HCT116 (cell line): Measurements from ENCODE around the gene ACTBL2. TPM values are rescaled to one million over a fixed set of nuclear protein-coding genes. Genes with fewer than 3 reads are reported as not detected.

Source experiments
- ATAC-seq: fragments of 200-7000 bp; cut with Tn5 transposase; 2 replicates; pipeline ENCODE4 v1.9.1; 2020; ENCODE audit warnings: mild to moderate bottlenecking, moderate library complexity
- BruUV-seq: library from RNA; stranded (reverse); fragments of 400-500 nt; replicated peaks from 2 replicates; lab custom pipeline; 2021; lab: Mats Ljungman, UMichigan
- CTCF ChIA-PET: fragments of 300-600 bp; sonication (Branson Sonifier 250); formaldehyde crosslinking; loops from one replicate; lab custom pipeline; 2021; ENCODE audit warnings: antibody characterized with exemption; lab: Charles Lee
- POLR2A ChIA-PET: fragments of 300-600, 350-600 bp; sonication (Branson Sonifier 250); formaldehyde crosslinking; loops from one replicate; lab custom pipeline; 2021; ENCODE audit warnings: antibody characterized with exemption; lab: Charles Lee
- RAD21 ChIA-PET, 2 experiments: fragments of 300-600 bp; sonication (Branson Sonifier 250); formaldehyde crosslinking; loops; one replicate each; lab custom pipeline; 2023; ENCODE audit warnings: low total read pairs in 2 of 2; ENCODE audit not compliant: uncharacterized antibody in 2 of 2, unreplicated experiment in 2 of 2, low non-redundant PET in 1 of 2; lab: Charles Lee
- DNase-seq: peaks from one replicate; pipeline ENCODE4 v3.0.0-alpha.2; 2010; ENCODE audit warnings: low read depth, low spot score
- H2AFZ ChIP-seq: fragments of 200-600 bp; shearing (Covaris generic), sonication (generic); 2 replicates; pipeline ENCODE4 v1.6.1; 2017; ENCODE audit warnings: low read depth, mixed run types, mixed read lengths, antibody characterized with exemption, low read length; ENCODE audit not compliant: poor library complexity, severe bottlenecking
- H3K27ac ChIP-seq: 2 replicates; pipeline ENCODE4 v1.5.1; 2012; ENCODE audit warnings: low read depth, low read length
- H3K27me3 ChIP-seq: fragments of 200-600 bp; sonication (generic); 2 replicates; pipeline ENCODE4 v1.6.1; 2016; ENCODE audit warnings: mixed run types, low read length, mixed read lengths; ENCODE audit not compliant: insufficient read depth
- H3K36me3 ChIP-seq, 2 experiments: fragments of 200-500 bp in 1 of 2; fragments of 200-600 bp in 1 of 2; sonication (Bioruptor generic) in 1 of 2; sonication (generic) in 1 of 2; 2 replicates each; pipeline versions ENCODE4 v1.5.1 to v1.6.1; 2014 to 2016; ENCODE audit warnings: low read length in 2 of 2, inconsistent platforms in 1 of 2, mixed read lengths in 1 of 2, mixed run types in 1 of 2; ENCODE audit not compliant: insufficient read depth in 2 of 2, control insufficient read depth in 1 of 2
- H3K4me1 ChIP-seq, 2 experiments: fragments of 200-600 bp in 1 of 2; sonication (generic) in 1 of 2; 2 replicates each; pipeline versions ENCODE4 v1.5.1 to v1.6.1; 2012 to 2017; ENCODE audit warnings: low read length in 2 of 2, inconsistent platforms in 1 of 2, mild to moderate bottlenecking in 1 of 2, mixed read lengths in 1 of 2, mixed run types in 1 of 2, moderate library complexity in 1 of 2; ENCODE audit not compliant: insufficient read depth in 2 of 2, control insufficient read depth in 1 of 2
- H3K4me2 ChIP-seq: fragments of 200-600 bp; sonication (generic); 2 replicates; pipeline ENCODE4 v1.6.1; 2017; ENCODE audit warnings: mixed run types, low read length, mixed read lengths
- H3K4me3 ChIP-seq, 2 experiments: fragments of 200-600 bp in 1 of 2; sonication (generic) in 1 of 2; replicated peaks in 1 of 2; 2 replicates each; pipeline ENCODE4 v1.5.1; 2011 to 2016; ENCODE audit warnings: low read length in 2 of 2, control low read depth in 1 of 2, low read depth in 1 of 2, mild to moderate bottlenecking in 1 of 2, mixed read lengths in 1 of 2, mixed run types in 1 of 2
- H3K79me2 ChIP-seq: fragments of 200-600 bp; sonication (generic); 2 replicates; pipeline ENCODE4 v1.6.1; 2017; ENCODE audit warnings: mild to moderate bottlenecking, mixed run types, low read length, moderate library complexity, mixed read lengths; ENCODE audit not compliant: insufficient read depth
- H3K9ac ChIP-seq: fragments of 200-600 bp; sonication (generic); 2 replicates; pipeline ENCODE4 v1.6.1; 2016; ENCODE audit warnings: low read length, mixed read lengths
- H3K9me2 ChIP-seq: fragments of 200-600 bp; sonication (generic), shearing (Covaris generic); 2 replicates; pipeline ENCODE4 v1.6.1; 2017; ENCODE audit warnings: mixed run types, mild to moderate bottlenecking, moderate library complexity; ENCODE audit not compliant: insufficient read depth
- H3K9me3 ChIP-seq, 2 experiments: fragments of 200-500 bp in 1 of 2; fragments of 200-600 bp in 1 of 2; sonication (Bioruptor generic) in 1 of 2; sonication (generic) in 1 of 2; 2 replicates each; pipeline ENCODE4 v1.6.1; 2014 to 2017; ENCODE audit warnings: low read length in 2 of 2, mixed read lengths in 2 of 2, inconsistent platforms in 1 of 2, low read depth in 1 of 2, mild to moderate bottlenecking in 1 of 2, mixed run types in 1 of 2, moderate library complexity in 1 of 2; ENCODE audit not compliant: control insufficient read depth in 1 of 2, insufficient read depth in 1 of 2
- H4K20me1 ChIP-seq: fragments of 200-600 bp; sonication (generic), shearing (Covaris generic); 2 replicates; pipeline ENCODE4 v1.6.1; 2017; ENCODE audit warnings: mixed run types, mild to moderate bottlenecking, moderate library complexity; ENCODE audit not compliant: insufficient read depth
- CBX3 ChIP-seq: IDR thresholded peaks from 2 replicates; pipeline ENCODE4 v1.6.1; 2012; ENCODE audit warnings: low read depth
- CEBPB ChIP-seq: IDR thresholded peaks from 2 replicates; pipeline ENCODE4 v1.6.1; 2012; ENCODE audit warnings: low read depth
- ELF1 ChIP-seq: IDR thresholded peaks from 2 replicates; pipeline ENCODE4 v1.6.1; 2012; ENCODE audit warnings: low read depth, borderline replicate concordance
- EZH2 ChIP-seq: fragments of 200-600 bp; sonication (generic); IDR thresholded peaks from 2 replicates; pipeline ENCODE4 v1.6.1; 2017; ENCODE audit warnings: antibody characterized with exemption, mixed run types
- EZH2phosphoT487 ChIP-seq: fragments of 200-600 bp; IDR thresholded peaks from 2 replicates; pipeline ENCODE4 v1.6.1; 2018; ENCODE audit warnings: antibody characterized with exemption, borderline replicate concordance
- FOSL1 ChIP-seq: IDR thresholded peaks from 2 replicates; pipeline ENCODE4 v1.6.1; 2012; ENCODE audit warnings: low read depth
- JUND ChIP-seq: IDR thresholded peaks from 2 replicates; pipeline ENCODE4 v1.6.1; 2012
- POLR2A ChIP-seq: IDR thresholded peaks from 2 replicates; pipeline ENCODE4 v1.7.0; 2011; ENCODE audit warnings: borderline replicate concordance; ENCODE audit not compliant: insufficient read depth, insufficient read length; ENCODE audit errors: extremely low read depth
- POLR2AphosphoS5 ChIP-seq: IDR thresholded peaks from 2 replicates; pipeline ENCODE4 v1.6.1; 2011; ENCODE audit warnings: mild to moderate bottlenecking, low read depth, low read length, moderate library complexity
- SIN3A ChIP-seq: IDR thresholded peaks from 2 replicates; pipeline ENCODE4 v1.6.1; 2012; ENCODE audit warnings: low read depth
- SP1 ChIP-seq: IDR thresholded peaks from 2 replicates; pipeline ENCODE4 v1.6.1; 2012; ENCODE audit warnings: low read depth
- TCF7L2 ChIP-seq: IDR thresholded peaks from 2 replicates; pipeline ENCODE4 v1.7.0; 2011; ENCODE audit warnings: borderline replicate concordance, inconsistent platforms; ENCODE audit not compliant: insufficient read depth, insufficient read length; ENCODE audit errors: extremely low read depth
- YY1 ChIP-seq: IDR thresholded peaks from 2 replicates; pipeline ENCODE4 v1.6.1; 2011; ENCODE audit warnings: low read length, low read depth, moderate library complexity, mild to moderate bottlenecking; ENCODE audit not compliant: insufficient replicate concordance; ENCODE audit errors: extremely low read depth
- ZFX ChIP-seq: fragments of 450-650 bp; IDR thresholded peaks from 2 replicates; pipeline ENCODE4 v1.6.1; 2017
- ZNF274 ChIP-seq: fragments of 200-500 bp; sonication (Bioruptor generic); IDR thresholded peaks from 2 replicates; pipeline ENCODE4 v1.6.1; 2014; ENCODE audit warnings: mild to moderate bottlenecking, low read depth, low read length, inconsistent platforms
- intact Hi-C: fragments of 100-400 bp; cut with micrococcal nuclease; formaldehyde crosslinking; loops from 2 replicates; pipeline ENCODE4 v1.10.0; 2022
- total RNA-seq: library from RNA; stranded (reverse); gene quantifications from one replicate; pipeline ENCODE4 v1.2.1, GENCODE V29; 2021; ENCODE audit not compliant: unreplicated experiment
- TF ChIP-seq, protein P1 (sequence below): IDR thresholded peaks from 2 replicates; pipeline ENCODE4 v1.6.1; 2011; ENCODE audit warnings: mild to moderate bottlenecking, low read length, moderate library complexity; ENCODE audit not compliant: insufficient replicate concordance; ENCODE audit errors: extremely low read depth
- TF ChIP-seq, protein P2 (sequence below): IDR thresholded peaks from 2 replicates; pipeline ENCODE4 v1.6.1; 2012; ENCODE audit warnings: low read depth
- TF ChIP-seq, protein P3 (sequence below), 3 experiments: fragments of 200-600 bp in 1 of 3; sonication (generic) in 1 of 3; IDR thresholded peaks in 2 of 3; conservative IDR thresholded peaks in 1 of 3; 2 replicates each; pipeline ENCODE4 v1.5.1; 2012 to 2017; ENCODE audit warnings: low read depth in 2 of 3, low read length in 2 of 3, antibody characterized with exemption in 1 of 3, borderline replicate concordance in 1 of 3, control low read depth in 1 of 3, mild to moderate bottlenecking in 1 of 3, mixed read lengths in 1 of 3, mixed run types in 1 of 3, moderate library complexity in 1 of 3; ENCODE audit not compliant: insufficient read depth in 1 of 3
- TF ChIP-seq, protein P4 (sequence below): IDR thresholded peaks from 2 replicates; pipeline ENCODE4 v1.6.1; 2012

Gene ACTBL2
- total RNA-seq, 1 experiment from 2014 or later = 0.07 TPM

DNA sequence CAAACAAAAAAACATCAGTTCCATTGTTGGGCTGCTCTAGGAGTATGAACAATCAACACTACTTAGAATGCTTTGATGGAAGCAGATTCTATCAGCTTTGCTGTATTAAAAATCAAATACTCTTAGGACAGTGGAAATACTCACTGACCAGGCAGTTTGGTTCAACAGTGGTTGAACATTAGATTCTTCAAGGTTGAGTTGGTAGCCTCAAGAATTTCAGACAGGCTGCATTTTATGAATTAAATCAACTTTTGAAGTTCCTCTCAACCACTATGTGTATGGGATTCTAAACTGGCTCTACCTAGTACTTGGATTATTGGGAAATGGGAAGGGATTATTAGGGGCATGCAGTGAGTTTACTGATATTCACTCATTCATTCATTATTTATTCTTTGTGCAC is 35.0 kb downstream of the ACTBL2 start:
- Histone ChIP-seq H3K4me3 (no peak overlapping the region), H3K79me2 (no peaks in the 10 kb centered on the region), H3K27ac (no peak overlapping the region), H3K9ac (no peak overlapping the region), H3K9me3 (no peaks in the 10 kb centered on the region), H3K9me2 (no peaks in the 10 kb centered on the region), H3K36me3 (no peaks in the 10 kb centered on the region), H3K4me1 (peaks cover under 1 to 2% of the 10 kb centered on the region in 2 experiments; a peak in 3 of 4 replicates), H3K4me2 (no peak overlapping the region), H3K27me3 (no peaks in the 10 kb centered on the region), H2AFZ (no peak overlapping the region), H4K20me1 (no peaks in the 10 kb centered on the region)
- DNase-seq = no peak
- TF ChIP-seq SIN3A (no peak), ZFX (no peak), JUND (no peak), YY1 (no peak), SP1 (no peak), POLR2A (no peak), CEBPB (no peak), FOSL1 (no peak), EZH2phosphoT487 (no peak), ZNF274 (no peak), ELF1 (no peak), TCF7L2 (no peak), CBX3 (no peak), EZH2 (no peak), POLR2AphosphoS5 (no peak)
- TF ChIP-seq, protein P1, sequence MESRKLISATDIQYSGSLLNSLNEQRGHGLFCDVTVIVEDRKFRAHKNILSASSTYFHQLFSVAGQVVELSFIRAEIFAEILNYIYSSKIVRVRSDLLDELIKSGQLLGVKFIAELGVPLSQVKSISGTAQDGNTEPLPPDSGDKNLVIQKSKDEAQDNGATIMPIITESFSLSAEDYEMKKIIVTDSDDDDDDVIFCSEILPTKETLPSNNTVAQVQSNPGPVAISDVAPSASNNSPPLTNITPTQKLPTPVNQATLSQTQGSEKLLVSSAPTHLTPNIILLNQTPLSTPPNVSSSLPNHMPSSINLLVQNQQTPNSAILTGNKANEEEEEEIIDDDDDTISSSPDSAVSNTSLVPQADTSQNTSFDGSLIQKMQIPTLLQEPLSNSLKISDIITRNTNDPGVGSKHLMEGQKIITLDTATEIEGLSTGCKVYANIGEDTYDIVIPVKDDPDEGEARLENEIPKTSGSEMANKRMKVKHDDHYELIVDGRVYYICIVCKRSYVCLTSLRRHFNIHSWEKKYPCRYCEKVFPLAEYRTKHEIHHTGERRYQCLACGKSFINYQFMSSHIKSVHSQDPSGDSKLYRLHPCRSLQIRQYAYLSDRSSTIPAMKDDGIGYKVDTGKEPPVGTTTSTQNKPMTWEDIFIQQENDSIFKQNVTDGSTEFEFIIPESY = no peak
- TF ChIP-seq, protein P2, sequence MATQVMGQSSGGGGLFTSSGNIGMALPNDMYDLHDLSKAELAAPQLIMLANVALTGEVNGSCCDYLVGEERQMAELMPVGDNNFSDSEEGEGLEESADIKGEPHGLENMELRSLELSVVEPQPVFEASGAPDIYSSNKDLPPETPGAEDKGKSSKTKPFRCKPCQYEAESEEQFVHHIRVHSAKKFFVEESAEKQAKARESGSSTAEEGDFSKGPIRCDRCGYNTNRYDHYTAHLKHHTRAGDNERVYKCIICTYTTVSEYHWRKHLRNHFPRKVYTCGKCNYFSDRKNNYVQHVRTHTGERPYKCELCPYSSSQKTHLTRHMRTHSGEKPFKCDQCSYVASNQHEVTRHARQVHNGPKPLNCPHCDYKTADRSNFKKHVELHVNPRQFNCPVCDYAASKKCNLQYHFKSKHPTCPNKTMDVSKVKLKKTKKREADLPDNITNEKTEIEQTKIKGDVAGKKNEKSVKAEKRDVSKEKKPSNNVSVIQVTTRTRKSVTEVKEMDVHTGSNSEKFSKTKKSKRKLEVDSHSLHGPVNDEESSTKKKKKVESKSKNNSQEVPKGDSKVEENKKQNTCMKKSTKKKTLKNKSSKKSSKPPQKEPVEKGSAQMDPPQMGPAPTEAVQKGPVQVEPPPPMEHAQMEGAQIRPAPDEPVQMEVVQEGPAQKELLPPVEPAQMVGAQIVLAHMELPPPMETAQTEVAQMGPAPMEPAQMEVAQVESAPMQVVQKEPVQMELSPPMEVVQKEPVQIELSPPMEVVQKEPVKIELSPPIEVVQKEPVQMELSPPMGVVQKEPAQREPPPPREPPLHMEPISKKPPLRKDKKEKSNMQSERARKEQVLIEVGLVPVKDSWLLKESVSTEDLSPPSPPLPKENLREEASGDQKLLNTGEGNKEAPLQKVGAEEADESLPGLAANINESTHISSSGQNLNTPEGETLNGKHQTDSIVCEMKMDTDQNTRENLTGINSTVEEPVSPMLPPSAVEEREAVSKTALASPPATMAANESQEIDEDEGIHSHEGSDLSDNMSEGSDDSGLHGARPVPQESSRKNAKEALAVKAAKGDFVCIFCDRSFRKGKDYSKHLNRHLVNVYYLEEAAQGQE = no peak
- TF ChIP-seq, protein P3, sequence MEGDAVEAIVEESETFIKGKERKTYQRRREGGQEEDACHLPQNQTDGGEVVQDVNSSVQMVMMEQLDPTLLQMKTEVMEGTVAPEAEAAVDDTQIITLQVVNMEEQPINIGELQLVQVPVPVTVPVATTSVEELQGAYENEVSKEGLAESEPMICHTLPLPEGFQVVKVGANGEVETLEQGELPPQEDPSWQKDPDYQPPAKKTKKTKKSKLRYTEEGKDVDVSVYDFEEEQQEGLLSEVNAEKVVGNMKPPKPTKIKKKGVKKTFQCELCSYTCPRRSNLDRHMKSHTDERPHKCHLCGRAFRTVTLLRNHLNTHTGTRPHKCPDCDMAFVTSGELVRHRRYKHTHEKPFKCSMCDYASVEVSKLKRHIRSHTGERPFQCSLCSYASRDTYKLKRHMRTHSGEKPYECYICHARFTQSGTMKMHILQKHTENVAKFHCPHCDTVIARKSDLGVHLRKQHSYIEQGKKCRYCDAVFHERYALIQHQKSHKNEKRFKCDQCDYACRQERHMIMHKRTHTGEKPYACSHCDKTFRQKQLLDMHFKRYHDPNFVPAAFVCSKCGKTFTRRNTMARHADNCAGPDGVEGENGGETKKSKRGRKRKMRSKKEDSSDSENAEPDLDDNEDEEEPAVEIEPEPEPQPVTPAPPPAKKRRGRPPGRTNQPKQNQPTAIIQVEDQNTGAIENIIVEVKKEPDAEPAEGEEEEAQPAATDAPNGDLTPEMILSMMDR (IDR thresholded peaks at IDR 0.05 in 2 of 3, conservative IDR thresholded peaks at IDR 0.05 in 1 of 3; ENCODE audit: borderline replicate concordance in 1 of 3, insufficient read depth in 1 of 3, low read depth in 2 of 3, low read length in 2 of 3) = no peak
- TF ChIP-seq, protein P4, sequence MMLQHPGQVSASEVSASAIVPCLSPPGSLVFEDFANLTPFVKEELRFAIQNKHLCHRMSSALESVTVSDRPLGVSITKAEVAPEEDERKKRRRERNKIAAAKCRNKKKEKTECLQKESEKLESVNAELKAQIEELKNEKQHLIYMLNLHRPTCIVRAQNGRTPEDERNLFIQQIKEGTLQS = no peak
- ChIA-PET RAD21 (no interaction called here), POLR2A (no interaction called here), CTCF (no interaction called here)
- intact Hi-C loops = no loop called here
- ATAC-seq = no peak
- no TSS peak for BruUV-seq
